GM12872 (cell line): ENCODE measurements around the gene DCAF7.

ENCODE experiments used
- TF ChIP-seq, protein P1 (sequence below): IDR thresholded peaks from 3 replicates; pipeline ENCODE4 v1.5.1; 2011; ENCODE audit warnings: low read depth, mild to moderate bottlenecking, low read length, moderate library complexity; ENCODE audit not compliant: insufficient read depth

The DCAF7 gene

DNA sequence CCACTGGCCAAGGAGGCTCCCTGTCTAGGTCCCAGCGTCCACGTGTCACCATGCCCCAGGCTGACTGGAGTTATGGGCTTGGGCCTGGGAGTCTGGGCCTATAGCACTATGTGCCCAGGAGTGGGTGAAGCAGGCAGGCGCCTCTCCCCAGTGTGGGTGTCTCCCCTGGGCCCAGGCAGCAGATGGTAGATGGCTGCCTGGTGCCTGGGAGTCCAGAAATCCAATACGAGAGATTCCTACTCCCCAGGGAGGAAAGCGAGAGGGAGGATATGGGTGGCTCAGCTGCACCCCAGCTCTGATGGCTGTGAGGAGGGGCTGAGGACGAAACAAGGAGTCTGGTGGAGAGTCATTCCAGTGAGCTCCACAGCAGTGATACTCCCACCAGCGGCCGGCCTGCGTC lies 22.1 kb upstream of the DCAF7 start:
- TF ChIP-seq, protein P1, sequence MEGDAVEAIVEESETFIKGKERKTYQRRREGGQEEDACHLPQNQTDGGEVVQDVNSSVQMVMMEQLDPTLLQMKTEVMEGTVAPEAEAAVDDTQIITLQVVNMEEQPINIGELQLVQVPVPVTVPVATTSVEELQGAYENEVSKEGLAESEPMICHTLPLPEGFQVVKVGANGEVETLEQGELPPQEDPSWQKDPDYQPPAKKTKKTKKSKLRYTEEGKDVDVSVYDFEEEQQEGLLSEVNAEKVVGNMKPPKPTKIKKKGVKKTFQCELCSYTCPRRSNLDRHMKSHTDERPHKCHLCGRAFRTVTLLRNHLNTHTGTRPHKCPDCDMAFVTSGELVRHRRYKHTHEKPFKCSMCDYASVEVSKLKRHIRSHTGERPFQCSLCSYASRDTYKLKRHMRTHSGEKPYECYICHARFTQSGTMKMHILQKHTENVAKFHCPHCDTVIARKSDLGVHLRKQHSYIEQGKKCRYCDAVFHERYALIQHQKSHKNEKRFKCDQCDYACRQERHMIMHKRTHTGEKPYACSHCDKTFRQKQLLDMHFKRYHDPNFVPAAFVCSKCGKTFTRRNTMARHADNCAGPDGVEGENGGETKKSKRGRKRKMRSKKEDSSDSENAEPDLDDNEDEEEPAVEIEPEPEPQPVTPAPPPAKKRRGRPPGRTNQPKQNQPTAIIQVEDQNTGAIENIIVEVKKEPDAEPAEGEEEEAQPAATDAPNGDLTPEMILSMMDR: no peak

DNA sequence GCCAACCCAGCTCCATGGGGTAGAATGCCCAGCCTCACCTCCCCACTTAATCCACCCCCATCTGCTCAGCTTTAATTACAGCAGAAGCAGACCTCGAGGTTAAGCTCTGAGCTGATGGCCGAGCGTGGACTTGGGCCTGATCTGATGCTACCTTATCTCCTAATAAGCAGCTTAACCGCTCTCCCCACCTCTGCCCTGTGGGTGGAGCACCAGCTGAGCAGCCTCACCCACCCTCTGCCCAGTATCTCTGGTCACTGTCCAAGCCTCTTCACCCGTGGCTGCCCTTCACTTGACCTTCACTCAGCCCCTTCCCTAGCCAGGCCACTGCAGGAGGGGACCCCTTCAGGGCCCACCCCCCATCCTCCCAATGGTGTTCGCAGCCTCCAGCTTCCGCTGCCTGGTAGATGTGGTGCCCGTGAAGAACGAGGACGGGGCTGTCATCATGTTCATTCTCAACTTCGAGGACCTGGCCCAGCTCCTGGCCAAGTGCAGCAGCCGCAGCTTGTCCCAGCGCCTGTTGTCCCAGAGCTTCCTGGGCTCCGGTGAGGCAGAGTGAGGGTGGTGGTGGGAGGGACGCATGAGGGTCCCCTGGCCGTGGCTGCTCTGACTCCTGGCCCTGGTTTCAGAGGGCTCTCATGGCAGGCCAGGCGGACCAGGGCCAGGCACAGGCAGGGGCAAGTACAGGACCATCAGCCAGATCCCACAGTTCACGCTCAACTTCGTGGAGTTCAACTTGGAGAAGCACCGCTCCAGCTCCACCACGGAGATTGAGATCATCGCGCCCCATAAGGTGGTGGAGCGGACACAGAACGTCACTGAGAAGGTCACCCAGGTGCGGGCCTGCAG lies 20.3 kb upstream of the DCAF7 start:
- TF ChIP-seq, protein P1: no peak

DNA sequence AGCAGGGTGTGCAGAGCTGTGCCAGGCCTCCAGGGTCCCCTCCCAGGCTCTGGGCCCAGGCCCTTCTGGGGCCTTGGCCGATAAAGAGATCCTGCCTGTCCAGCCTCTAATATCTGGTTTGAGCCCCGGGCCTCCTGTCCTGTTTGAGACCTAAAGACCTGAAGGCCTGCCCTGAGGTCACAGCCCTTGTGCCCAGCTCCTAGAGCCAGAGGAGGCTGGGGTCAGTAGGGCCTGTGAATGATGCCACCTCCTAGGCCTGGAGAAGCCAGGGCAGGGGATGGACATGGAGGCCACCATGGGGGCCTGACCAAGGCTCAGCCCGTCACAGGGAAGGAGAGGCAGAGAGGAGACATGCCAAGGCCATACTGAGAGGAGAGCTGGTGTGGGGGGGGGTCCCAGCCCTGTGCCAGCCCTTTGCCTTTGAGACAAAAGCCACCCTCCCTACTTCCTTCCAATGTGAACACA lies 19.7 kb upstream of the DCAF7 start:
- TF ChIP-seq, protein P1: no peak

DNA sequence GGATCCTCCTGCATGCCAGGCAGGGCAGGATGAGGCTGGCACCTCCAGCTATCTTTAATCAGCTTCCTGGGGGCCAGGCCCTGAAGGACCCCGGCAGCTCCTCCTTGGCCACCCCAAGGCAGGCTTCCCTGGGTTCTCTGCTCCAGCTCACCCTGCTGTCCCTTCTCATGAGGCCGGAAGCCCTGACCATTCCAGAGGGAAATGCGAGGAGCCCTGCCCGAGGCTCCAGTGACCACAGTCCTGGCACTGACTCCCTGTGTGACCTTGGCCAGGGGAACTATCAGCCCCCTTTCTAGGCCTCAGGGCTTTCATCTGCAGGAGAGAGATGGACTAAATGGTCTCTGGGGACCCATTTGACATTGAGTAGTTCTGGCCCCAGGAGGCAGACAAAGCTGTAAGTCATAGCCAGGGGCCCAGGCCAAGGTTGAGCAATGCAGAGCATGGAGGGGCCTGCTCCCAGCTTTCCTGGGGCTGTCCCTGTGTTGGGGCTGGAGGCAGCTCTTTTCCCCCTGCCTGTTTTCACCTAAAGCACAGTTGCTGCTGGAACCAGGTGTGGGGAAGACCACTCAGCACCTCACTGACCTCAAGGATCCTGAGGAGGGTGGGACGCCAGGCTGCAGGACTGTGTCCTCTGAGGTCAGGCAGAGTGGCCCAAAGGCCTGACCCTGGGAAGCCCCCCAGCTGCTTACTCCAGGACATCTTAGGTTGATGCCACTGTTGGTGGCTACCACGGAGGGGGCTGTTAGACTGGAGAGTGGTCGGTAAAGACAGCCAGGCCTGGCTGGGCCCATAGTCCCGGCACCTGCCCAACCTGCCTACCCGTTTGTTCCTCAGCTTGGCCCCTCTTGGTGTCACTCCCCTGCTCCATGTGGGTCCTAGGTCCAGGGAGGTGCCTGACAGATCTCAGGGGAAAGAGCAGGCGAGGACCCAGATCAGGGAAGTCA lies 19.0 kb upstream of the DCAF7 start:
- TF ChIP-seq, protein P1: no peak

DNA sequence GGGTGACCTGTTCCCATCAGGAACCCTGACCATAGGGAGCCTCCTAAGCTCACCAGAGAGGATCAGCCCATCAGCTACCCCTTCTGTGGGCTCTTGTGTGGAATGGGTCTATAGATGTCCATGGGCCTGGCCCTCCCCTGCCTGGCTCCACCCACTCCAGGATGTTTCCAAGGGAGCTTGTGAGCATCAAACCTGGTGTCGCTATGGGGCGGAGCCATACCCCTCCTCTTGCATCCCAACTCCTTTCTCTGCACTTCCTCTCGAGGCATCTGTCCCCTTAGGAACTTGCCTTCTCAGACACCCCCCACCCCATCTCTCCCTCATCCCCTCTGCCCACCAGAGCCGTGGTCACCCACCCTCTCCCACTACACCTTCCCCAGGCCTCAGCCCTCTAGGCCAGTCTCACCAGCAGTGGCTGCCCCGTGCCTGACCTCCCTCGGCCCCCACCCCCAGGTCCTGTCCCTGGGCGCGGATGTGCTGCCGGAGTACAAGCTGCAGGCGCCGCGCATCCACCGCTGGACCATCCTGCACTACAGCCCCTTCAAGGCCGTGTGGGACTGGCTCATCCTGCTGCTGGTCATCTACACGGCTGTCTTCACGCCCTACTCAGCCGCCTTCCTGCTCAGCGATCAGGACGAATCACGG lies 16.7 kb upstream of the DCAF7 start:
- TF ChIP-seq, protein P1: no peak

DNA sequence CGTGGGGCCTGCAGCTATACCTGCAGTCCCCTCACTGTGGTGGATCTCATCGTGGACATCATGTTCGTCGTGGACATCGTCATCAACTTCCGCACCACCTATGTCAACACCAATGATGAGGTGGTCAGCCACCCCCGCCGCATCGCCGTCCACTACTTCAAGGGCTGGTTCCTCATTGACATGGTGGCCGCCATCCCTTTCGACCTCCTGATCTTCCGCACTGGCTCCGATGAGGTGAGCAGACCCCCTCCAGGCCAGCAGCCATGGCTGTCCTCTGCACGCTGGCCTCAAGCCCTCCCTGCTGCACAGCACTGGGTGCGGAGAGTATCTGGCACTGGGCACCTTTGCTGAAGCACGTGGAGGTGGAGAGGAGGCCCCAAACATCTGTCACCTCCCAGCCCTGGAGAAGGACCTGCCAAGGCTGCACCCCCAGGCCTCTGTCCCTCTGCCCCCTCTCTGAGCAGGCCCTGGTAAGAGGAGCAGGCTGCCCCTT lies 16.2 kb upstream of the DCAF7 start:
- TF ChIP-seq, protein P1: no peak
